Activated CD4-positive, alpha-beta T cell treated with anti-CD3 and anti-CD28 coated beads, Interleukin-2, amount 10 ng/mL, durations not matched to agents 24 days and 14 days (primary cell): ENCODE measurements around the gene RPS8. TPM values are rescaled to one million over a fixed set of nuclear protein-coding genes. Genes with fewer than 3 reads are reported as not detected.
"Not testable (repeated sequence)": the region's sequence is repeated elsewhere in the genome, so short reads cannot be mapped to it uniquely, and the experiment has no call there.

ENCODE experiments used
- DNase-seq: peaks from one replicate; pipeline ENCODE4 v3.0.0; 2022
- H3K27ac Mint-ChIP-seq: one replicate; pipeline ENCODE4 v1.8.0; 2022; ENCODE audit warnings: mild to moderate bottlenecking, mixed read lengths
- H3K27me3 Mint-ChIP-seq: one replicate; pipeline ENCODE4 v1.8.0; 2022; ENCODE audit warnings: mixed read lengths
- H3K36me3 Mint-ChIP-seq: one replicate; pipeline ENCODE4 v1.8.0; 2022; ENCODE audit warnings: low read depth, mild to moderate bottlenecking, mixed read lengths
- H3K4me1 Mint-ChIP-seq: one replicate; pipeline ENCODE4 v1.8.0; 2021; ENCODE audit warnings: mixed read lengths
- H3K4me3 Mint-ChIP-seq: one replicate; pipeline ENCODE4 v1.8.0; 2022; ENCODE audit warnings: mild to moderate bottlenecking, moderate library complexity, mixed read lengths
- H3K9me3 Mint-ChIP-seq: one replicate; pipeline ENCODE4 v1.8.0; 2021; ENCODE audit warnings: mixed read lengths
- intact Hi-C: fragments of 100-400 bp; cut with micrococcal nuclease; formaldehyde crosslinking; loops from one replicate; pipeline ENCODE4 v1.15.1; 2023
- total RNA-seq: library from RNA; stranded (reverse); gene quantifications from 2 replicates; pipeline ENCODE4 v1.2.3, GENCODE V29; 2022

The RPS8 gene
- total RNA-seq, 1 donor from 2014 or later = 2,377 TPM

GRCh38 chr1:44824392-44824791 is 49.1 kb downstream of the RPS8 start:
- H3K4me1 Mint-ChIP-seq = peaks cover 19% of the 10 kb centered on the region
- H3K4me3 Mint-ChIP-seq, H3K36me3 Mint-ChIP-seq, H3K27ac Mint-ChIP-seq, H3K27me3 Mint-ChIP-seq, H3K9me3 Mint-ChIP-seq, intact Hi-C loops, DNase-seq: not testable (repeated sequence)

GRCh38 chr1:44826375-44827196 is 51.2 kb downstream of the RPS8 start:
- Mint-ChIP-seq H3K4me3 (no peak overlapping the region), H3K27me3 (no peaks in the 10 kb centered on the region), H3K27ac (no peak overlapping the region), H3K36me3 (no peaks in the 10 kb centered on the region), H3K4me1 (peaks cover 6% of the 10 kb centered on the region), H3K9me3 (no peaks in the 10 kb centered on the region)
- intact Hi-C loops = no loop called here
- DNase-seq = no peak

- no peak for DNase-seq
- Mint-ChIP-seq H3K9me3 (no peaks in the 10 kb centered on the region), H3K27ac (no peak overlapping the region), H3K4me3 (no peak overlapping the region), H3K27me3 (no peaks in the 10 kb centered on the region), H3K36me3 (no peaks in the 10 kb centered on the region), H3K4me1 (peaks cover 4% of the 10 kb centered on the region)
- intact Hi-C loops = no loop called here
These were observed 52.1 kb downstream of the RPS8 start for GRCh38 chr1:44827197-44828002.

- Mint-ChIP-seq H3K4me3 (no peak overlapping the region), H3K27me3 (no peaks in the 10 kb centered on the region), H3K9me3 (no peaks in the 10 kb centered on the region), H3K36me3 (no peaks in the 10 kb centered on the region), H3K4me1 (peaks cover 4% of the 10 kb centered on the region), H3K27ac (no peak overlapping the region)
- intact Hi-C loops = no loop called here
- DNase-seq = no peak
These were observed 52.8 kb downstream of the RPS8 start for GRCh38 chr1:44828003-44828651.

Other genes starting within 250 kb of the RPS8 start
- gene TMEM53, start 101.1 kb upstream of the RPS8 start, total RNA-seq = 4.5 and 5.1 TPM in 2 replicates
- gene ARMH1, start 100.8 kb upstream of the RPS8 start, total RNA-seq = 133 and 137 TPM in 2 replicates
- not detected in 2 replicates for gene RNU5D-1, start 44.4 kb upstream of the RPS8 start, total RNA-seq
- 78.1 and 82.7 TPM in 2 replicates for gene KIF2C, start 35.7 kb upstream of the RPS8 start, total RNA-seq
- 0.77 and 0.83 TPM in 2 replicates for gene BEST4, start 12.6 kb downstream of the RPS8 start, total RNA-seq
- gene PLK3, start 24.8 kb downstream of the RPS8 start, total RNA-seq = 190 and 205 TPM in 2 replicates
- 0.28 TPM in 1 of 2 replicates, not detected in the other for gene DYNLT4, start 31.8 kb downstream of the RPS8 start, total RNA-seq
- gene BTBD19, start 33.0 kb downstream of the RPS8 start, total RNA-seq = 22.2 and 22.7 TPM in 2 replicates
- gene PTCH2, start 67.7 kb downstream of the RPS8 start, total RNA-seq = 0.78 and 1.0 TPM in 2 replicates
- 58.9 and 60.8 TPM in 2 replicates for gene EIF2B3, start 211.1 kb downstream of the RPS8 start, total RNA-seq
- 19.6 and 20.3 TPM in 2 replicates for gene HECTD3, start 235.8 kb downstream of the RPS8 start, total RNA-seq
- gene UROD, start 236.7 kb downstream of the RPS8 start, total RNA-seq = 96.0 and 97.7 TPM in 2 replicates